SK-N-SH treated with all-trans-retinoic acid at 6 μM for 48 hours (cell line): ENCODE measurements around the gene KIAA0408.
A peak's percentile ranks its signal among the peaks of the same experiment; 100 is the strongest.
"Not testable (repeated sequence)": the region's sequence is repeated elsewhere in the genome, so short reads cannot be mapped to it uniquely, and the experiment has no call there.

ENCODE experiments used
- ATAC-seq: fragments of 200-7000 bp; cut with Tn5 transposase; 3 replicates; pipeline ENCODE4 v1.9.1; 2020; ENCODE audit warnings: mild to moderate bottlenecking, moderate library complexity
- ARNTL ChIP-seq: fragments of 450-650 bp; formaldehyde crosslinking; IDR thresholded peaks from 2 replicates; pipeline ENCODE4 v1.5.0; 2020; ENCODE audit warnings: low read depth, mild to moderate bottlenecking, moderate library complexity, borderline replicate concordance
- BACH2 ChIP-seq: fragments of 250-450 bp; sonication (Bioruptor Pico); IDR thresholded peaks from 2 replicates; pipeline ENCODE4 v1.9.0; 2021; ENCODE audit warnings: mild to moderate bottlenecking, borderline replicate concordance
- CREB5 ChIP-seq: fragments of 250-450 bp; sonication (Bioruptor Pico); IDR thresholded peaks from 2 replicates; pipeline ENCODE4 v1.5.1; 2020; ENCODE audit warnings: low read depth, mild to moderate bottlenecking, moderate library complexity
- CSDC2 ChIP-seq: fragments of 250-450 bp; sonication (Bioruptor Pico); IDR thresholded peaks from 2 replicates; pipeline ENCODE4 v1.5.0; 2020; ENCODE audit warnings: mild to moderate bottlenecking, moderate library complexity
- CSRNP3 ChIP-seq: fragments of 250-450 bp; sonication (Bioruptor Pico); IDR thresholded peaks from 2 replicates; pipeline ENCODE4 v1.5.1; 2021; ENCODE audit warnings: mild to moderate bottlenecking, moderate library complexity
- GLIS3 ChIP-seq: fragments of 250-450 bp; sonication (Bioruptor Pico); IDR thresholded peaks from 2 replicates; pipeline ENCODE4 v1.5.0; 2020; ENCODE audit warnings: mild to moderate bottlenecking, moderate library complexity
- ISL1 ChIP-seq: fragments of 250-450 bp; sonication (Bioruptor Pico); IDR thresholded peaks from 2 replicates; pipeline ENCODE4 v2.1.2; 2022; ENCODE audit warnings: mild to moderate bottlenecking, moderate library complexity
- OSR1 ChIP-seq: fragments of 250-450 bp; sonication (Bioruptor Pico); IDR thresholded peaks from 2 replicates; pipeline ENCODE4 v1.8.0; 2022; ENCODE audit warnings: moderate library complexity, mild to moderate bottlenecking, inconsistent platforms
- PATZ1 ChIP-seq: fragments of 250-450 bp; sonication (Bioruptor Pico); IDR thresholded peaks from 2 replicates; pipeline ENCODE4 v1.8.0; 2020; ENCODE audit warnings: mild to moderate bottlenecking, moderate library complexity, borderline replicate concordance
- POU6F1 ChIP-seq: fragments of 250-450 bp; sonication (Bioruptor Pico); IDR thresholded peaks from 2 replicates; pipeline ENCODE4 v1.8.0; 2021; ENCODE audit warnings: low read depth, mild to moderate bottlenecking, moderate library complexity, borderline replicate concordance
- PPARA ChIP-seq: fragments of 250-450 bp; sonication (Bioruptor Pico); IDR thresholded peaks from 2 replicates; pipeline ENCODE4 v1.5.0; 2020; ENCODE audit warnings: mild to moderate bottlenecking, borderline replicate concordance
- RARB ChIP-seq: fragments of 250-450 bp; sonication (Bioruptor Pico); IDR thresholded peaks from 2 replicates; pipeline ENCODE4 v1.8.0; 2021; ENCODE audit warnings: mild to moderate bottlenecking, moderate library complexity
- TCF4 ChIP-seq: fragments of 250-450 bp; sonication (Bioruptor Pico); IDR thresholded peaks from 2 replicates; pipeline ENCODE4 v1.8.0; 2021; ENCODE audit warnings: mild to moderate bottlenecking, moderate library complexity, borderline replicate concordance
- TOX ChIP-seq: fragments of 250-450 bp; sonication (Bioruptor Pico); IDR thresholded peaks from 2 replicates; pipeline ENCODE4 v1.8.0; 2021; ENCODE audit warnings: mild to moderate bottlenecking, moderate library complexity, borderline replicate concordance
- TSHZ2 ChIP-seq: fragments of 250-450 bp; sonication (Bioruptor Pico); IDR thresholded peaks from 2 replicates; pipeline ENCODE4 v1.5.0; 2020; ENCODE audit warnings: mild to moderate bottlenecking, moderate library complexity
- ZC3H10 ChIP-seq: fragments of 250-450 bp; sonication (Bioruptor Pico); IDR thresholded peaks from 2 replicates; pipeline ENCODE4 v1.5.1; 2021; ENCODE audit warnings: mild to moderate bottlenecking, moderate library complexity
- ZFP3 ChIP-seq: fragments of 250-450 bp; sonication (Bioruptor Pico); IDR thresholded peaks from 2 replicates; pipeline ENCODE4 v1.5.0; 2020; ENCODE audit warnings: mild to moderate bottlenecking, moderate library complexity
- ZFP30 ChIP-seq: fragments of 450-650 bp; formaldehyde crosslinking; IDR thresholded peaks from 2 replicates; pipeline ENCODE4 v1.5.0; 2022; ENCODE audit warnings: mild to moderate bottlenecking, moderate library complexity
- ZNF70 ChIP-seq: fragments of 450-650 bp; formaldehyde crosslinking; IDR thresholded peaks from 2 replicates; pipeline ENCODE4 v1.5.0; 2020; ENCODE audit warnings: mild to moderate bottlenecking, moderate library complexity
- ZNF8 ChIP-seq: fragments of 450-650 bp; formaldehyde crosslinking; IDR thresholded peaks from 2 replicates; pipeline ENCODE4 v1.5.0; 2020; ENCODE audit warnings: mild to moderate bottlenecking, moderate library complexity

KIAA0408 gene

GRCh38 chr6:127423921-127424320, 35.3 kb downstream of the KIAA0408 start (continued):
- TF ChIP-seq CREB5 (CRISPR knock-in tag): no peak
- TF ChIP-seq ZNF8: no peak
- TF ChIP-seq PPARA (CRISPR knock-in tag): no peak
- no peak for TF ChIP-seq BACH2 (CRISPR knock-in tag)
- no peak for TF ChIP-seq ZFP30 (CRISPR knock-in tag)
- TF ChIP-seq RARB (CRISPR knock-in tag): no peak

GRCh38 chr6:127421164-127421563, 38.0 kb downstream of the KIAA0408 start:
- not testable (repeated sequence) for ATAC-seq

- no peak for TF ChIP-seq OSR1
- no peak for TF ChIP-seq GLIS3 (CRISPR knock-in tag)
- TF ChIP-seq TSHZ2: no peak
- TF ChIP-seq CSDC2 (CRISPR knock-in tag): no peak
- TF ChIP-seq TOX (CRISPR knock-in tag): no peak
- no peak for TF ChIP-seq ZNF8
- TF ChIP-seq CREB5 (CRISPR knock-in tag): no peak
- no peak for TF ChIP-seq POU6F1 (CRISPR knock-in tag)
- TF ChIP-seq CSRNP3 (CRISPR knock-in tag): no peak
- no peak for TF ChIP-seq PATZ1 (CRISPR knock-in tag)
- no peak for TF ChIP-seq ZFP3 (CRISPR knock-in tag)
- TF ChIP-seq TCF4 (CRISPR knock-in tag): no peak
- no peak for TF ChIP-seq BACH2 (CRISPR knock-in tag)
- TF ChIP-seq ZC3H10 (CRISPR knock-in tag): no peak
- no peak for TF ChIP-seq RARB (CRISPR knock-in tag)
- ATAC-seq: peak; percentile 100
Measured at GRCh38 chr6:127420556-127420955, 38.6 kb downstream of the KIAA0408 start.

- no peak for ATAC-seq
- TF ChIP-seq TSHZ2: no peak
- TF ChIP-seq RARB (CRISPR knock-in tag): no peak
- no peak for TF ChIP-seq CSRNP3 (CRISPR knock-in tag)
- no peak for TF ChIP-seq TOX (CRISPR knock-in tag)
- no peak for TF ChIP-seq ZNF70 (CRISPR knock-in tag)
- no peak for TF ChIP-seq ISL1
- TF ChIP-seq ARNTL (CRISPR knock-in tag): no peak
Measured at GRCh38 chr6:127415096-127415495, 44.1 kb downstream of the KIAA0408 start.

GRCh38 chr6:127413123-127413522, 46.1 kb downstream of the KIAA0408 start:
- ATAC-seq: not testable (repeated sequence)
